ENCODE measurements around the gene KRT39. TPM values are rescaled to one million over a fixed set of nuclear protein-coding genes. Genes with fewer than 3 reads are reported as not detected.

KRT39 gene
- total and polyA plus RNA-seq, 2 of the 13 experiments (the other 11 are each of a cell fraction or from before 2014, with no cell fraction given) = 0.07 to 1.2 TPM

DNA sequence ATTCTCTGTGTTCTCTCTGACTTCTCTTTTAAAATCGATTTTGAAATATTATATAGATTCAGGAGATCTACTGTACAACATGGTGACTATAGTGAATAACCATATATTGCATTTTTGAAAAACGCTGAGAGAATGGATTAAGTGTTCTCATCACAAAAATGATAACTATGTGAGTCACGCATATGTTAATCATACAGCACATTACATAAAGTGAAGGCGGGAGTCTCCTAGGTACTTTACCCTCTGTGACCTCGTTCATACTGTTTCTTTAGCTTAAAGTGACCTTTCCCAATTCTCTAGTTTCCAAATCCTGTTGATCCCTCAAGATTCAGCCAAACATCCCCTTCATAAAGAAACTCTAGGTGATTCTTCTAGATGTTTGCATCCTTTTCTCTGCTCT lies 36.1 kb upstream of the KRT39 start (continued):
- TF ChIP-seq, protein P1, sequence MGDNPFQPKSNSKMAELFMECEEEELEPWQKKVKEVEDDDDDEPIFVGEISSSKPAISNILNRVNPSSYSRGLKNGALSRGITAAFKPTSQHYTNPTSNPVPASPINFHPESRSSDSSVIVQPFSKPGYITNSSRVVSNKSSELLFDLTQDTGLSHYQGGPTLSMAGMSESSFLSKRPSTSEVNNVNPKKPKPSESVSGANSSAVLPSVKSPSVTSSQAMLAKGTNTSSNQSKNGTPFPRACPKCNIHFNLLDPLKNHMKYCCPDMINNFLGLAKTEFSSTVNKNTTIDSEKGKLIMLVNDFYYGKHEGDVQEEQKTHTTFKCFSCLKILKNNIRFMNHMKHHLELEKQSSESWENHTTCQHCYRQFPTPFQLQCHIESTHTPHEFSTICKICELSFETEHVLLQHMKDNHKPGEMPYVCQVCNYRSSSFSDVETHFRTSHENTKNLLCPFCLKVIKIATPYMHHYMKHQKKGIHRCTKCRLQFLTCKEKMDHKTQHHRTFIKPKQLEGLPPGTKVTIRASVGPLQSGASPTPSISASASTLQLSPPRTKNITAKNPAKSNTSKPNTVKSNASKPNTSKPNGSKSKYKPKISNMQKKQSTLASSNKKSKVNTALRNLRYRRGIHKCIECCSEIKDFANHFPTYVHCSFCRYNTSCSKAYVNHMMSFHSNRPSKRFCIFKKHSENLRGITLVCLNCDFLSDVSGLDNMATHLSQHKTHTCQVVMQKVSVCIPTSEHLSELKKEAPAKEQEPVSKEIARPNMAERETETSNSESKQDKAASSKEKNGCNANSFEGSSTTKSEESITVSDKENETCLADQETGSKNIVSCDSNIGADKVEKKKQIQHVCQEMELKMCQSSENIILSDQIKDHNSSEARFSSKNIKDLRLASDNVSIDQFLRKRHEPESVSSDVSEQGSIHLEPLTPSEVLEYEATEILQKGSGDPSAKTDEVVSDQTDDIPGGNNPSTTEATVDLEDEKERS (CRISPR knock-in tag; IDR thresholded peaks at IDR 0.05) = no peak
- TF ChIP-seq, protein P2, sequence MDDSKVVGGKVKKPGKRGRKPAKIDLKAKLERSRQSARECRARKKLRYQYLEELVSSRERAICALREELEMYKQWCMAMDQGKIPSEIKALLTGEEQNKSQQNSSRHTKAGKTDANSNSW (CRISPR knock-in tag; IDR thresholded peaks at IDR 0.05; ENCODE audit: borderline replicate concordance) = no peak
- TF ChIP-seq MAFK (conservative IDR thresholded peaks at IDR 0.05 in 1 of 2, IDR thresholded peaks at IDR 0.05 in 1 of 2; ENCODE audit: low read length in 2 of 2) (peak in 1 of 2 experiments; percentile 17; a peak in 1 of 4 replicates), SMARCC2 (IDR thresholded peaks at IDR 0.05) (no peak), SP5 (CRISPR knock-in tag; IDR thresholded peaks at IDR 0.05; ENCODE audit: borderline replicate concordance, low read depth) (peak; percentile 53; the same call in 1 of the 2 replicates), RAD21 (CRISPR knock-in tag; IDR thresholded peaks at IDR 0.05) (no peak), ZNF766 (CRISPR knock-in tag; IDR thresholded peaks at IDR 0.05; ENCODE audit: borderline replicate concordance) (no peak), MIER2 (CRISPR knock-in tag; IDR thresholded peaks at IDR 0.05) (no peak), ZNF629 (CRISPR knock-in tag; conservative IDR thresholded peaks at IDR 0.05) (no peak), CHCHD3 (CRISPR knock-in tag; IDR thresholded peaks at IDR 0.05) (no peak), ZFP36L2 (CRISPR knock-in tag; IDR thresholded peaks at IDR 0.05) (no peak), ZNF550 (CRISPR knock-in tag; IDR thresholded peaks at IDR 0.05; ENCODE audit: borderline replicate concordance) (no peak), GATA4 (IDR thresholded peaks at IDR 0.05; ENCODE audit: borderline replicate concordance, low read depth) (no peak), ZEB1 (IDR thresholded peaks at IDR 0.05; ENCODE audit: insufficient replicate concordance, low read depth) (no peak), SOX13 (IDR thresholded peaks at IDR 0.05) (no peak), SOX13 (CRISPR knock-in tag; conservative IDR thresholded peaks at IDR 0.05 in 1 of 2, IDR thresholded peaks at IDR 0.05 in 1 of 2) (peak in 1 of 2 experiments; percentile 69; a peak in 2 of 4 replicates)
- TF ChIP-seq, protein P3, sequence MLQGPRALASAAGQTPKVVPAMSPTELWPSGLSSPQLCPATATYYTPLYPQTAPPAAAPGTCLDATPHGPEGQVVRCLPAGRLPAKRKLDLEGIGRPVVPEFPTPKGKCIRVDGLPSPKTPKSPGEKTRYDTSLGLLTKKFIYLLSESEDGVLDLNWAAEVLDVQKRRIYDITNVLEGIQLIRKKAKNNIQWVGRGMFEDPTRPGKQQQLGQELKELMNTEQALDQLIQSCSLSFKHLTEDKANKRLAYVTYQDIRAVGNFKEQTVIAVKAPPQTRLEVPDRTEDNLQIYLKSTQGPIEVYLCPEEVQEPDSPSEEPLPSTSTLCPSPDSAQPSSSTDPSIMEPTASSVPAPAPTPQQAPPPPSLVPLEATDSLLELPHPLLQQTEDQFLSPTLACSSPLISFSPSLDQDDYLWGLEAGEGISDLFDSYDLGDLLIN (CRISPR knock-in tag; IDR thresholded peaks at IDR 0.05; ENCODE audit: borderline replicate concordance) = no peak
- TF ChIP-seq, protein P4, sequence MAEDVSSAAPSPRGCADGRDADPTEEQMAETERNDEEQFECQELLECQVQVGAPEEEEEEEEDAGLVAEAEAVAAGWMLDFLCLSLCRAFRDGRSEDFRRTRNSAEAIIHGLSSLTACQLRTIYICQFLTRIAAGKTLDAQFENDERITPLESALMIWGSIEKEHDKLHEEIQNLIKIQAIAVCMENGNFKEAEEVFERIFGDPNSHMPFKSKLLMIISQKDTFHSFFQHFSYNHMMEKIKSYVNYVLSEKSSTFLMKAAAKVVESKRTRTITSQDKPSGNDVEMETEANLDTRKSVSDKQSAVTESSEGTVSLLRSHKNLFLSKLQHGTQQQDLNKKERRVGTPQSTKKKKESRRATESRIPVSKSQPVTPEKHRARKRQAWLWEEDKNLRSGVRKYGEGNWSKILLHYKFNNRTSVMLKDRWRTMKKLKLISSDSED (CRISPR knock-in tag; IDR thresholded peaks at IDR 0.05) = no peak
- TF ChIP-seq, protein P5, sequence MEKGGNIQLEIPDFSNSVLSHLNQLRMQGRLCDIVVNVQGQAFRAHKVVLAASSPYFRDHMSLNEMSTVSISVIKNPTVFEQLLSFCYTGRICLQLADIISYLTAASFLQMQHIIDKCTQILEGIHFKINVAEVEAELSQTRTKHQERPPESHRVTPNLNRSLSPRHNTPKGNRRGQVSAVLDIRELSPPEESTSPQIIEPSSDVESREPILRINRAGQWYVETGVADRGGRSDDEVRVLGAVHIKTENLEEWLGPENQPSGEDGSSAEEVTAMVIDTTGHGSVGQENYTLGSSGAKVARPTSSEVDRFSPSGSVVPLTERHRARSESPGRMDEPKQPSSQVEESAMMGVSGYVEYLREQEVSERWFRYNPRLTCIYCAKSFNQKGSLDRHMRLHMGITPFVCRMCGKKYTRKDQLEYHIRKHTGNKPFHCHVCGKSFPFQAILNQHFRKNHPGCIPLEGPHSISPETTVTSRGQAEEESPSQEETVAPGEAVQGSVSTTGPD (CRISPR knock-in tag; IDR thresholded peaks at IDR 0.05) = no peak
- TF ChIP-seq, protein P6, sequence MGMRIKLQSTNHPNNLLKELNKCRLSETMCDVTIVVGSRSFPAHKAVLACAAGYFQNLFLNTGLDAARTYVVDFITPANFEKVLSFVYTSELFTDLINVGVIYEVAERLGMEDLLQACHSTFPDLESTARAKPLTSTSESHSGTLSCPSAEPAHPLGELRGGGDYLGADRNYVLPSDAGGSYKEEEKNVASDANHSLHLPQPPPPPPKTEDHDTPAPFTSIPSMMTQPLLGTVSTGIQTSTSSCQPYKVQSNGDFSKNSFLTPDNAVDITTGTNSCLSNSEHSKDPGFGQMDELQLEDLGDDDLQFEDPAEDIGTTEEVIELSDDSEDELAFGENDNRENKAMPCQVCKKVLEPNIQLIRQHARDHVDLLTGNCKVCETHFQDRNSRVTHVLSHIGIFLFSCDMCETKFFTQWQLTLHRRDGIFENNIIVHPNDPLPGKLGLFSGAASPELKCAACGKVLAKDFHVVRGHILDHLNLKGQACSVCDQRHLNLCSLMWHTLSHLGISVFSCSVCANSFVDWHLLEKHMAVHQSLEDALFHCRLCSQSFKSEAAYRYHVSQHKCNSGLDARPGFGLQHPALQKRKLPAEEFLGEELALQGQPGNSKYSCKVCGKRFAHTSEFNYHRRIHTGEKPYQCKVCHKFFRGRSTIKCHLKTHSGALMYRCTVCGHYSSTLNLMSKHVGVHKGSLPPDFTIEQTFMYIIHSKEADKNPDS (CRISPR knock-in tag; IDR thresholded peaks at IDR 0.05) = no peak
- TF ChIP-seq, protein P7, sequence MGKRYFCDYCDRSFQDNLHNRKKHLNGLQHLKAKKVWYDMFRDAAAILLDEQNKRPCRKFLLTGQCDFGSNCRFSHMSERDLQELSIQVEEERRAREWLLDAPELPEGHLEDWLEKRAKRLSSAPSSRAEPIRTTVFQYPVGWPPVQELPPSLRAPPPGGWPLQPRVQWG (CRISPR knock-in tag; IDR thresholded peaks at IDR 0.05; ENCODE audit: borderline replicate concordance, low read depth) = no peak

Measured in HepG2 (cell line).